SU-DHL-6 (cell line): ENCODE data around the gene PNPLA6.

Experiments
- H2AFZ ChIP-seq: fragments of 200-600 bp; sonication (generic); 2 replicates; pipeline ENCODE4 v1.6.1; 2014; ENCODE audit warnings: low read depth, mild to moderate bottlenecking, moderate library complexity, mixed read lengths, antibody characterized with exemption, low read length; ENCODE audit not compliant: severe bottlenecking
- H3F3A ChIP-seq: fragments of 200-600 bp; shearing (Covaris generic); 2 replicates; pipeline ENCODE4 v1.6.0; 2016; ENCODE audit warnings: antibody characterized with exemption, mild to moderate bottlenecking; ENCODE audit not compliant: insufficient read depth
- H3K27ac ChIP-seq: fragments of 200-600 bp; sonication (generic); 2 replicates; pipeline ENCODE4 v1.5.1; 2016; ENCODE audit warnings: low read depth, mild to moderate bottlenecking, low read length, moderate library complexity, mixed read lengths
- H3K27me3 ChIP-seq: fragments of 200-600 bp; sonication (generic), shearing (Covaris generic); 2 replicates; pipeline ENCODE4 v1.6.0; 2014; ENCODE audit warnings: mild to moderate bottlenecking, low read length
- H3K36me3 ChIP-seq: fragments of 200-600 bp; sonication (generic); 2 replicates; pipeline ENCODE4 v1.6.1; 2014; ENCODE audit warnings: mild to moderate bottlenecking, low read length, mixed read lengths
- H3K4me2 ChIP-seq: fragments of 300-600, 200-600 bp; shearing (Covaris generic), sonication (generic); 2 replicates; pipeline ENCODE4 v1.6.0; 2014; ENCODE audit warnings: low read length, low read depth, mild to moderate bottlenecking; ENCODE audit not compliant: poor library complexity, severe bottlenecking
- H3K4me3 ChIP-seq: fragments of 200-600 bp; sonication (generic); 2 replicates; pipeline ENCODE4 v1.5.1; 2014; ENCODE audit warnings: antibody characterized with exemption, low read length, mild to moderate bottlenecking, mixed read lengths; ENCODE audit not compliant: insufficient read depth, poor library complexity, severe bottlenecking
- H3K79me2 ChIP-seq: fragments of 200-600 bp; sonication (generic); 2 replicates; pipeline ENCODE4 v1.6.1; 2014; ENCODE audit warnings: mild to moderate bottlenecking, low read length, moderate library complexity; ENCODE audit not compliant: insufficient read depth
- H3K9ac ChIP-seq: fragments of 200-600 bp; sonication (generic); 2 replicates; pipeline ENCODE4 v1.7.0; 2014; ENCODE audit warnings: mild to moderate bottlenecking, low read length
- H3K9me2 ChIP-seq: fragments of 200-600 bp; sonication (generic); replicated peaks from 2 replicates; pipeline ENCODE4 v1.6.1; 2014; ENCODE audit warnings: low read length; ENCODE audit not compliant: insufficient read depth
- H3K9me3 ChIP-seq: fragments of 200-600 bp; sonication (generic); 2 replicates; pipeline ENCODE4 v1.6.1; 2014; ENCODE audit warnings: low read length, mixed read lengths; ENCODE audit not compliant: insufficient read depth
- H4K20me1 ChIP-seq: fragments of 200-600 bp; sonication (generic); 2 replicates; pipeline ENCODE4 v1.6.1; 2014; ENCODE audit warnings: low read depth, mild to moderate bottlenecking, antibody characterized with exemption, low read length, moderate library complexity, mixed read lengths
- CTCF ChIP-seq: fragments of 200-600 bp; sonication (generic); IDR thresholded peaks from one replicate; pipeline ENCODE4 v1.5.1; 2017; ENCODE audit warnings: antibody characterized with exemption, mild to moderate bottlenecking, low read length, moderate library complexity; ENCODE audit not compliant: insufficient read depth, poor library complexity, severe bottlenecking
- EZH2phosphoT487 ChIP-seq: fragments of 200-600 bp; sonication (generic), shearing (Covaris generic); conservative IDR thresholded peaks from 2 replicates; pipeline ENCODE4 v1.6.1; 2018; ENCODE audit warnings: mild to moderate bottlenecking, antibody characterized with exemption, low read length, moderate library complexity, mixed read lengths

The PNPLA6 gene

GRCh38 chr19:7539827-7540425, 4.4 kb downstream of the PNPLA6 start:
- H3F3A ChIP-seq, result no peaks in the 10 kb centered on the region
- H3K4me3 ChIP-seq, result no peak overlapping the region
- TF ChIP-seq EZH2phosphoT487 (no peak), CTCF (no peak)
- no peaks in the 10 kb centered on the region for H3K9me2 ChIP-seq
- H2AFZ ChIP-seq, result no peak overlapping the region
- no peak overlapping the region for H3K4me2 ChIP-seq
- H3K9ac ChIP-seq, result no peak overlapping the region
- no peaks in the 10 kb centered on the region for H4K20me1 ChIP-seq
- H3K36me3 ChIP-seq, result no peaks in the 10 kb centered on the region
- H3K9me3 ChIP-seq, result no peaks in the 10 kb centered on the region
- no peak overlapping the region for H3K27ac ChIP-seq
- H3K79me2 ChIP-seq, result no peaks in the 10 kb centered on the region
- H3K27me3 ChIP-seq, result no peaks in the 10 kb centered on the region

- Histone ChIP-seq H3K79me2 (no peaks in the 10 kb centered on the region), H2AFZ (no peak overlapping the region), H3F3A (no peaks in the 10 kb centered on the region), H3K36me3 (no peaks in the 10 kb centered on the region), H3K4me3 (no peak overlapping the region), H4K20me1 (no peaks in the 10 kb centered on the region), H3K27ac (no peak overlapping the region), H3K4me2 (no peak overlapping the region), H3K27me3 (no peaks in the 10 kb centered on the region), H3K9me2 (no peaks in the 10 kb centered on the region), H3K9ac (no peak overlapping the region), H3K9me3 (no peaks in the 10 kb centered on the region)
- no peak for TF ChIP-seq EZH2phosphoT487
- TF ChIP-seq CTCF, result no peak
Measured at GRCh38 chr19:7540761-7541474, 5.4 kb downstream of the PNPLA6 start.

- Histone ChIP-seq H4K20me1 (no peaks in the 10 kb centered on the region), H3K27ac (no peak overlapping the region), H3K9me3 (no peaks in the 10 kb centered on the region), H3K27me3 (no peaks in the 10 kb centered on the region), H3K79me2 (no peaks in the 10 kb centered on the region), H3K9ac (no peak overlapping the region), H3F3A (no peaks in the 10 kb centered on the region), H2AFZ (no peak overlapping the region), H3K9me2 (no peaks in the 10 kb centered on the region), H3K4me2 (no peak overlapping the region), H3K36me3 (no peaks in the 10 kb centered on the region), H3K4me3 (no peak overlapping the region)
- no peak for TF ChIP-seq EZH2phosphoT487
- TF ChIP-seq CTCF, result no peak
Measured at GRCh38 chr19:7541475-7541824, 5.9 kb downstream of the PNPLA6 start.
